SK-N-MC (cell line): ENCODE data around the gene DPYSL5.

Source experiments
- DNase-seq: peaks from one replicate; pipeline ENCODE4 v3.0.0-alpha.2; 2011; ENCODE audit warnings: low read depth, low spot score
- H3K27ac ChIP-seq: fragments of 200-600 bp; sonication (generic); 2 replicates; pipeline ENCODE4 v1.5.1; 2016; ENCODE audit warnings: mixed run types
- H3K36me3 ChIP-seq: fragments of 200-600 bp; sonication (generic); 2 replicates; pipeline ENCODE4 v1.6.1; 2017; ENCODE audit warnings: antibody characterized with exemption, low read length, mixed read lengths; ENCODE audit not compliant: insufficient read depth
- H3K4me3 ChIP-seq: fragments of 200-600 bp; sonication (generic); 2 replicates; pipeline ENCODE4 v1.5.1; 2016
- H3K9ac ChIP-seq: fragments of 200-600 bp; sonication (generic); 2 replicates; pipeline ENCODE4 v1.8.0; 2017; ENCODE audit warnings: mixed run types, mixed read lengths; ENCODE audit not compliant: insufficient read length
- H3K9me3 ChIP-seq: fragments of 200-600 bp; sonication (generic); 2 replicates; pipeline ENCODE4 v1.6.1; 2017; ENCODE audit warnings: low read depth, mild to moderate bottlenecking, antibody characterized with exemption, low read length, moderate library complexity, mixed read lengths
- EZH2 ChIP-seq: fragments of 200-600 bp; sonication (generic); IDR thresholded peaks from one replicate; pipeline ENCODE4 v1.6.1; 2017; ENCODE audit warnings: antibody characterized with exemption
- FOXP2 ChIP-seq: optimal IDR thresholded peaks from 2 replicates; pipeline ENCODE3; 2011; ENCODE audit warnings: mild to moderate bottlenecking, moderate library complexity; ENCODE audit not compliant: insufficient read depth; ENCODE audit errors: extremely low read length, control extremely low read depth
- POLR2AphosphoS5 ChIP-seq: IDR thresholded peaks from 2 replicates; pipeline ENCODE4 v1.6.1; 2012; ENCODE audit warnings: mild to moderate bottlenecking, low read depth, low read length, borderline replicate concordance

DPYSL5 gene

DNA sequence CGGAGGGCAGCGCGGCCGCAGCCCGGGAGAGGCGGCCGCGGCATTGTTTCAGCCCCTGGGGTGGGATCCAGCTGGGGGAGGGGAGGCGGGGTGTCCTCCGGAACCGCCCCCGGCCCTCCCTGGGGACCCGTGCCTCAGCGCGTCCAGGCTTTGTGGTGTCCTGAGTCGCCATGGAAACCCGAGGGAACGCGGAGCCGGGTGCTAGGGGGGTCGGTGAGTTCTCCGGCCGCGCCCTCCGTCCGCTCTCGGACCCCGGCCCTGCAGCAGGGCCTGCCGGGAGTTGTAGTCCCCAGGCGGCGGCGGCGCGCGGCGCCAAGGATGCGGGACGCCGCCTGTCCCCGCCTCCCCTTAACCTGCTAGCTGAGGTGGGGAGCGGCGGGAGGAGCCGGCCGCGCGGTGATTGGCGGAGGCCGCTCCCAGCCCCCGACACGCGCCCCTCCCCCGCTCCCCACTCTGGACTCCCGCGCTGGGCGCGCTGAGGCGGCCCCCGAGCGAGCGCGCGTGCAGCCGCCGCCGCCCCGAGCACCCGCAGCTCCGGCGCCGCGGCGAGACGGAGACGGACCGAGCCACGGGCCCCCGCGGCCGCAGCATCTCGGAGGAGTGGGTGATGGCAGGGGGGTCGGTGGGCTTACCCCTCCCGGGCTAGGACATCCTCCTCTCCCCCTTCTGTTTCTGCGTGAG lies at the start of gene DPYSL5:
Gene DPYSL5 (plus strand): TSS at position 478 of the 681 bp plus-strand sequence. CDS start 50,368 bp downstream, outside the sequence.
- peak within 1 kb of the TSS; percentile 96 for H3K4me3 ChIP-seq
- no peak within 1 kb of the TSS for H3K27ac ChIP-seq
- DNase-seq: no peak
- H3K36me3 ChIP-seq: no peaks in the 10 kb centered on the region
- H3K9ac ChIP-seq: peak within 1 kb of the TSS; percentile 72
- TF ChIP-seq POLR2AphosphoS5 (no peak; the same call in 1 of the 2 replicates), EZH2 (no peak), FOXP2 (no peak)
- H3K9me3 ChIP-seq: no peaks in the 10 kb centered on the region

DNA sequence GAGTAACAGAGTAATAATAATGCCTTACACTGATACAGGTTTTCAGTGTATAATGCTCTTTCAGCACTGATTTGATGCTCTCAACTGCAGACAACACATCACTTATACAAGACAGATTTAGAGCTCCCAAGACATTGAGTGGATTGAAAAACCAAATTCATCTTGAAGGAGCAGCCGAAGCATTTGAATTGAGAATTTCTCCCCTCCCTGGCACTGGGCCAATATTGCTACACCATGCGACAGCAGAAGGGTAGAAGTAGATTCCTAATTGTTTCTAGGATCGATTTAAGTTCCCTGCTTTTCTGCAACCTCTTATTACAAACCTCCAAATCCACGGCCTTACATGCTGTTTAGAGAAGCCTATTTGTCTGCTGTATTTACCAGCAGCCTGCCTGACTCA lies 46.6 kb upstream of the DPYSL5 start:
- Histone ChIP-seq H3K4me3 (no peak overlapping the region), H3K36me3 (peaks cover 36% of the 10 kb centered on the region), H3K9ac (no peak overlapping the region), H3K9me3 (no peaks in the 10 kb centered on the region), H3K27ac (no peak overlapping the region)
- TF ChIP-seq EZH2 (no peak), POLR2AphosphoS5 (no peak), FOXP2 (no peak)
- no peak for DNase-seq

- DNase-seq: no peak
- Histone ChIP-seq H3K27ac (no peak overlapping the region), H3K9ac (no peak overlapping the region), H3K4me3 (no peak overlapping the region), H3K9me3 (no peaks in the 10 kb centered on the region), H3K36me3 (peaks cover 32% of the 10 kb centered on the region)
- TF ChIP-seq POLR2AphosphoS5 (no peak), FOXP2 (no peak), EZH2 (no peak)
Observed at GRCh38 chr2:26801796-26802195, 46.1 kb upstream of the DPYSL5 start.

DNA sequence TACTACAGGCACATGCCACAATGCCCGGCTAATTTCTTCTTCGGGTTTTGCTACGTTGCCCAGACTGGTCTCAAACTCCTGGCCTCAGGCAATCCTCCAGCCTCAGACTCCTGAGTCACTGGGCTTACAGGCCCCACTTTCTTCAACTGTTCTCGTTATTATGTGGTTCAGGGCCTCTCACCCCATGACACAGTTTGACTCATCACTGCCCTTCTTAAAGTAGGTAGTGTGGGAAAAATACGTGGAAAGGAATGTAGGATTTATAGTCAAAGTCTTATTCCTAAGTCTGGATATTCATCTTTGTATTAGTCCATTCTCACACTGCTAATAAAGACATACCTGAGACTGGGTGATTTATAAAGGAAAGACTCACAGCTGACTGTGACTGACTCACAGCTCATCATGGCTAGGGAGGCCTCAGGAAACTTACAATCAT lies 42.7 kb upstream of the DPYSL5 start:
- H3K4me3 ChIP-seq: no peak overlapping the region
- H3K9me3 ChIP-seq: no peaks in the 10 kb centered on the region
- no peak for TF ChIP-seq FOXP2
- TF ChIP-seq POLR2AphosphoS5: no peak
- TF ChIP-seq EZH2: no peak
- DNase-seq: no peak
- H3K27ac ChIP-seq: no peak overlapping the region
- peaks cover 10% of the 10 kb centered on the region for H3K36me3 ChIP-seq
- no peak overlapping the region for H3K9ac ChIP-seq

DNA sequence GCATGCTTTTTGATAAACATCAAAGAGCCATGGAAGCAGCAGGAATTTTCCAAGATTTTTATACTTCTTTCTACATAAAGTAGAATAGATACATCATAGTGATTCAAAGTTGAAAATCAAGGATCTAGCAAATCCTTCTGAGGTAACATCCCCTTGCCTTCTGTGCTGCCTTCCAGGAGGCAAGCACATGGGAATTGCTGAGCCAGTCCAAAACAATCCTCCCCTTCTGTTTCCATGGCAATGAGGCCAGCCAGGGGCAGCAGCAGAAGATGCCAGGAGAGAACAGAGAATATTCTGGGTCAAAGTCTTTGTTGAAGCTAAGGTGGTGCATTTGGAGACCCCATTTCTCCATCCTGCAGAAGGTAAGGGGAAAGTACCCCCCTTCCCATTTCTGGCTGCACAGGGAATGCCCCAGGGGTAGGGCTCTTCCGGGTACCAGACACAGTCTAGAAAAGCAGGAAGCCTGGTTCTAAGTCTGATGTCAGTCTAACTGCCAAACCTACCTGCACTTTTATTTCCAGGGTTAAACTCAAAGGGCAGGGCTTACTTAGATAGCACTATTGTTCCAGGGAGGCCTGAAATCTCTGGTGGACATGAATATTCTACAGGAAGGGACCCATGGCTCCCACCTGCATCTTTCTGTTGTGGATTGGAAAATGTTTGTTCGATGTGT lies 40.0 kb upstream of the DPYSL5 start:
- Histone ChIP-seq H3K36me3 (no peaks in the 10 kb centered on the region), H3K9ac (no peak overlapping the region), H3K4me3 (no peak overlapping the region), H3K9me3 (no peaks in the 10 kb centered on the region), H3K27ac (no peak overlapping the region)
- DNase-seq: no peak
- TF ChIP-seq EZH2: no peak
- TF ChIP-seq FOXP2: no peak
- no peak for TF ChIP-seq POLR2AphosphoS5

DNA sequence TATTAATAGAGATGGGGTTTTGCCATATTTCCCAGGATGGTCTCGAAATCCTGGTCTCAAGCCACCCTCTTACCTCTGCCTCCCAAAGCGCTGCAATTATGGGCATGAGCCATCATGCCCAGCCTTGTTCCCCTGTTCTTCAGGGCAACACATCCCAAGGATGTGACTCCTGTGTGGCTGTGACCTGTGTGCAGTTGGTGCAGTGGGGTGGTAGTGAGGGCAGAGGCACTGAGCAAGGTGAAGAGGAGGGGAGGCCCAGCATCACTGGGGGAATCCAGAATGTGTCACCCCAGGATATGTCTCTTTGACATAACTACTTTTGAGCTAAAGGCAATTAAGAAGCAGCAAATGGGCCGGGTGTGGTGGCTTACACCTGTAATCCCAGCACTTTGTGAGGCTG lies 38.7 kb upstream of the DPYSL5 start:
- no peak overlapping the region for H3K9ac ChIP-seq
- no peaks in the 10 kb centered on the region for H3K36me3 ChIP-seq
- no peaks in the 10 kb centered on the region for H3K9me3 ChIP-seq
- no peak for DNase-seq
- H3K27ac ChIP-seq: no peak overlapping the region
- H3K4me3 ChIP-seq: no peak overlapping the region
- TF ChIP-seq POLR2AphosphoS5 (no peak), FOXP2 (no peak), EZH2 (no peak)

GRCh38 chr2:26809876-26810577 lies 37.9 kb upstream of the DPYSL5 start:
- no peaks in the 10 kb centered on the region for H3K9me3 ChIP-seq
- H3K36me3 ChIP-seq: no peaks in the 10 kb centered on the region
- no peak overlapping the region for H3K27ac ChIP-seq
- DNase-seq: no peak
- no peak for TF ChIP-seq POLR2AphosphoS5
- TF ChIP-seq EZH2: no peak
- TF ChIP-seq FOXP2: no peak
- H3K9ac ChIP-seq: no peak overlapping the region
- no peak overlapping the region for H3K4me3 ChIP-seq

DNA sequence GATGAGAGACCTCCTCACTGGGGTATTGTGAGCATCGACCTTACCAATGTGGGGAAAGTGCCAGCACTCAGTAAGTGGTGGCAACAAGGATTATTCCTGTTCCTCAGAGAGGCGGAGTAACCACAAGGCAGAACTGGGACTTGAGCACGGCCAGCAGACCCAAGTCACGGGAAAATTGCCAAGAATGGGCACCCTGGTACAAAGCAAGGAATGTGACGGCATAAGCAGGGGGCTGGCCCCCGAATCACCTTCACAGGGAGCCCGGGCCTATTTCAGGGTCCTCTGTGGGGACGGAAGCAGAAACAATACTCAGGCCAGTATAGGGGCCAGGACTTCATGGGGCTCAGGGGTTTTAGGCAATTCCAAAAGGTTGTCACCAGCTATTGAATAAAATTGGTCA lies 36.7 kb upstream of the DPYSL5 start:
- Histone ChIP-seq H3K27ac (no peak overlapping the region), H3K36me3 (no peaks in the 10 kb centered on the region), H3K9ac (no peak overlapping the region), H3K9me3 (no peaks in the 10 kb centered on the region), H3K4me3 (no peak overlapping the region)
- no peak for TF ChIP-seq EZH2
- TF ChIP-seq FOXP2: no peak
- TF ChIP-seq POLR2AphosphoS5: no peak
- no peak for DNase-seq
